ENCODE measurements around the gene PLEKHD1. TPM values are rescaled to one million over a fixed set of nuclear protein-coding genes. Genes with fewer than 3 reads are reported as not detected.

The PLEKHD1 gene
- total and polyA plus RNA-seq, 9 of the 15 experiments (the other 6 are each of a cell fraction or from before 2014, with no cell fraction given): not detected

- in situ Hi-C loops (cut with MboI) (loop anchor here (5.0 kb wide), 1 partner anchor 147 kb away; no protein-coding TSS in a partner anchor), intact Hi-C loops (cut with micrococcal nuclease) (no loop called here)
- POLR2A ChIA-PET: interaction anchor here (0.7 kb wide), 2 partner anchors 28 to 57 kb away, joined by 3 to 4 read pairs; no protein-coding TSS in a partner anchor
- ATAC-seq (peak; percentile 96), FAIRE-seq (peak; percentile 65), DNase-seq (ENCODE audit: extremely low read depth in 1 of 4, low spot score in 3 of 4) (peak; percentile 50 to 73 (median 56))
- H3K27ac ChIP-seq (ENCODE audit: extremely low read depth, low read depth, low read length): no peak overlapping the region
- BruUV-seq (replicated peaks): no TSS peak
- no peaks in the 10 kb centered on the region for H3K9me3 ChIP-seq (replicated peaks; ENCODE audit: control insufficient read depth, insufficient read depth, low read depth, low read length)
- WGBS (ENCODE audit: insufficient coverage, low coverage, missing lambda C conversion rate): 2% methylated on average over 5 of the region's 7 CpGs
- H3K4me1 ChIP-seq (replicated peaks in 1 of 2; ENCODE audit: control insufficient read depth in 2 of 2, insufficient read depth in 2 of 2, low read length in 2 of 2): peaks cover 0 to 3% of the 10 kb centered on the region in 2 experiments; a peak in 1 of 5 replicates
- peak overlapping the region; percentile 7 for H3K4me2 ChIP-seq (ENCODE audit: insufficient read depth, low read length)
- H3K9ac ChIP-seq (ENCODE audit: insufficient read depth in 1 of 2, low read depth in 2 of 2, low read length in 2 of 2): no peak overlapping the region
- H3K27me3 ChIP-seq (ENCODE audit: control insufficient read depth in 2 of 2, insufficient read depth in 2 of 2, low read length in 2 of 2): peaks cover 0 to 8% of the 10 kb centered on the region in 2 experiments; a peak in 3 of 5 replicates
- no peaks in the 10 kb centered on the region for H3K36me3 ChIP-seq (ENCODE audit: control insufficient read depth, insufficient read depth, low read length)
- H3K4me3 ChIP-seq: no peak overlapping the region
- no peaks in the 10 kb centered on the region for H4K20me1 ChIP-seq (replicated peaks; ENCODE audit: control insufficient read depth, insufficient read depth, low read length)
- H3K9me1 ChIP-seq (ENCODE audit: control insufficient read depth, insufficient read depth, low read length): no peaks in the 10 kb centered on the region
- peak overlapping the region; percentile 54 for H2AFZ ChIP-seq (ENCODE audit: low read depth, low read length)
- CTCF ChIA-PET (ENCODE audit: low intra/inter-chr PET ratio): interaction anchor here (1.9 kb wide), 1 partner anchor 147 kb away, joined by 10 read pairs; no protein-coding TSS in a partner anchor
- no peaks in the 10 kb centered on the region for H3K79me2 ChIP-seq (ENCODE audit: control insufficient read depth, insufficient read depth, low read length)
- TF ChIP-seq SREBF1 (IDR thresholded peaks at IDR 0.05; ENCODE audit: borderline replicate concordance, low read depth, low read length) (no peak), LCOR (CRISPR knock-in tag; IDR thresholded peaks at IDR 0.05) (no peak), XRCC5 (IDR thresholded peaks at IDR 0.05; ENCODE audit: low read depth, low read length) (no peak), CBX3 (IDR thresholded peaks at IDR 0.05; ENCODE audit: borderline replicate concordance in 1 of 2, low read length in 2 of 2) (no peak), SMAD3 (CRISPR knock-in tag; conservative IDR thresholded peaks at IDR 0.05) (no peak), CTCFL (IDR thresholded peaks at IDR 0.05; ENCODE audit: borderline replicate concordance, insufficient read depth, low read depth, low read length, poor library complexity, severe bottlenecking) (peak; percentile 79), ZC3H8 (IDR thresholded peaks at IDR 0.05) (no peak), HDAC2 (IDR thresholded peaks at IDR 0.05) (no peak), FOXP4 (CRISPR knock-in tag; IDR thresholded peaks at IDR 0.05; ENCODE audit: borderline replicate concordance) (no peak), PCBP2 (IDR thresholded peaks at IDR 0.05; ENCODE audit: low read depth, low read length, poor library complexity, severe bottlenecking) (no peak), ZNF639 (CRISPR knock-in tag; conservative IDR thresholded peaks at IDR 0.05 in 1 of 2, IDR thresholded peaks at IDR 0.05 in 1 of 2) (0 out of 4 replicates have a peak, but pooled peaks of 1 of the 2 experiments have one; percentile 26), ETS2 (tag; IDR thresholded peaks at IDR 0.05; ENCODE audit: borderline replicate concordance, poor library complexity, severe bottlenecking) (no peak), SMC3 (conservative IDR thresholded peaks at IDR 0.05; ENCODE audit: insufficient read depth, low read depth, low read length) (peak; percentile 52), FOSL1 (tag; conservative IDR thresholded peaks at IDR 0.05) (peak; percentile 92)
Measured at GRCh38 chr14:69580009-69580577, 95.6 kb downstream of the PLEKHD1 start.

All from K562 (cell line).